A549 (cell line): ENCODE data around the gene TNFAIP8. TPM values are rescaled to one million over a fixed set of nuclear protein-coding genes. Genes with fewer than 3 reads are reported as not detected.
"Not testable (repeated sequence)": the region's sequence is repeated elsewhere in the genome, so short reads cannot be mapped to it uniquely, and the experiment has no call there.

Source experiments
- ATAC-seq, 2 experiments: fragments of 200-7000 bp in 1 of 2; fragments of >200 bp in 1 of 2; cut with Nextera tagmentation in 1 of 2; cut with Tn5 transposase in 1 of 2; 3 replicates each; pipeline versions ENCODE4 v1.8.0 to v1.9.1; 2018 to 2020; ENCODE audit warnings: mild to moderate bottlenecking in 1 of 2, moderate library complexity in 1 of 2
- CTCF ChIA-PET: fragments of 300-600 bp; sonication (Branson Sonifier 250); formaldehyde crosslinking; extraction: SDS; loops from one replicate; lab custom pipeline; 2021; ENCODE audit warnings: antibody characterized with exemption, inconsistent platforms; lab: Yijun Ruan, JAX
- POLR2A ChIA-PET: fragments of 350-600 bp; formaldehyde crosslinking; extraction: SDS; loops from one replicate; lab custom pipeline; 2021; ENCODE audit warnings: antibody characterized with exemption, inconsistent platforms; lab: Yijun Ruan, JAX
- DNase-seq, 2 experiments: peaks; one replicate each; pipeline versions ENCODE4 v3.0.0 to v3.0.0-alpha.2; 2011 to 2016; ENCODE audit warnings: low read depth in 1 of 2, low spot score in 1 of 2
- FAIRE-seq: peaks from 2 replicates; lab custom pipeline; 2011; peaks lifted over from hg19 to GRCh38; lab: Jason Lieb, UNC
- H3K27ac ChIP-seq, 2 experiments: fragments of >200 bp; sonication (Bioruptor Twin); formaldehyde crosslinking; 3 replicates each; pipeline ENCODE4 v1.5.1; 2016 to 2017
- H3K4me1 ChIP-seq: fragments of >200 bp; sonication (Bioruptor Twin); formaldehyde crosslinking; 3 replicates; pipeline ENCODE4 v1.6.1; 2016
- H3K4me2 ChIP-seq: fragments of >200 bp; sonication (Bioruptor Twin); formaldehyde crosslinking; 3 replicates; pipeline ENCODE4 v1.6.1; 2016
- H3K4me3 ChIP-seq: fragments of >200 bp; sonication (Bioruptor Twin); formaldehyde crosslinking; 3 replicates; pipeline ENCODE4 v1.5.1; 2016
- H3K9me3 ChIP-seq: fragments of >200 bp; sonication (Bioruptor Twin); formaldehyde crosslinking; 3 replicates; pipeline ENCODE4 v1.6.1; 2016
- CHD2 ChIP-seq: fragments of 150-350 bp; IDR thresholded peaks from 2 replicates; pipeline ENCODE4 v1.6.1; 2014; ENCODE audit warnings: low read length; ENCODE audit not compliant: partially characterized antibody
- CHD4 ChIP-seq: fragments of 200-600 bp; sonication (generic); IDR thresholded peaks from 2 replicates; pipeline ENCODE4 v1.6.1; 2016; ENCODE audit warnings: antibody characterized with exemption, mild to moderate bottlenecking, borderline replicate concordance
- HOXA7 ChIP-seq: fragments of 250-450 bp; sonication (Bioruptor Pico); IDR thresholded peaks from 2 replicates; pipeline ENCODE4 v1.5.0; 2020; ENCODE audit warnings: mild to moderate bottlenecking, moderate library complexity
- HOXB13 ChIP-seq: fragments of 250-450 bp; sonication (Bioruptor Pico); IDR thresholded peaks from 2 replicates; pipeline ENCODE4 v1.5.0; 2020; ENCODE audit warnings: low read depth, mild to moderate bottlenecking, moderate library complexity
- HOXB5 ChIP-seq: fragments of 250-450 bp; sonication (Bioruptor Pico); IDR thresholded peaks from 2 replicates; pipeline ENCODE4 v1.5.0; 2020; ENCODE audit warnings: mild to moderate bottlenecking, moderate library complexity
- PHF8 ChIP-seq: fragments of 200-600 bp; sonication (generic); IDR thresholded peaks from 2 replicates; pipeline ENCODE4 v1.6.1; 2016; ENCODE audit warnings: low read depth, mild to moderate bottlenecking, antibody characterized with exemption, moderate library complexity, borderline replicate concordance
- RAD21 ChIP-seq, 2 experiments: fragments of >200 bp in 1 of 2; sonication (Bioruptor Twin) in 1 of 2; formaldehyde crosslinking in 1 of 2; IDR thresholded peaks in 1 of 2; conservative IDR thresholded peaks in 1 of 2; 2 replicates in 1 of 2; 3 replicates in 1 of 2; pipeline ENCODE4 v1.6.1; 2012 to 2018; ENCODE audit warnings: inconsistent platforms in 1 of 2
- RNF2 ChIP-seq: fragments of 200-600 bp; sonication (generic); IDR thresholded peaks from 2 replicates; pipeline ENCODE4 v1.6.1; 2016; ENCODE audit warnings: low read depth, mild to moderate bottlenecking, antibody characterized with exemption, moderate library complexity, borderline replicate concordance
- SMC3 ChIP-seq: fragments of >200 bp; sonication (Bioruptor Twin); formaldehyde crosslinking; IDR thresholded peaks from 3 replicates; pipeline ENCODE4 v1.6.1; 2018; ENCODE audit warnings: inconsistent platforms
- SREBF2 ChIP-seq: fragments of 450-650 bp; IDR thresholded peaks from 2 replicates; pipeline ENCODE4 v1.6.1; 2014; ENCODE audit warnings: mild to moderate bottlenecking, moderate library complexity
- TP53 ChIP-seq: fragments of 250-450 bp; sonication (Bioruptor Pico); IDR thresholded peaks from 2 replicates; pipeline ENCODE4 v1.5.0; 2021; ENCODE audit warnings: mild to moderate bottlenecking, moderate library complexity
- ZFP36 ChIP-seq: fragments of 450-650 bp; IDR thresholded peaks from 2 replicates; pipeline ENCODE4 v1.6.1; 2014; ENCODE audit warnings: borderline replicate concordance; ENCODE audit not compliant: partially characterized antibody
- ZNF302 ChIP-seq: fragments of 250-450 bp; sonication (Bioruptor Pico); IDR thresholded peaks from 2 replicates; pipeline ENCODE4 v1.9.0; 2021; ENCODE audit warnings: inconsistent platforms, mild to moderate bottlenecking, moderate library complexity
- ZSCAN20 ChIP-seq: fragments of 250-450 bp; sonication (Bioruptor Pico); IDR thresholded peaks from 2 replicates; pipeline ENCODE4 v1.8.0; 2022; ENCODE audit warnings: mild to moderate bottlenecking, moderate library complexity
- WGBS: methylation state at CpG from one replicate; pipeline ENCODE4 v1.1.6; 2017; ENCODE audit errors: missing lambda C conversion rate; 5-methylcytosine and 5-hydroxymethylcytosine counted together
- polyA plus RNA-seq, 4 experiments: library from polyadenylated mRNA; depleted of rRNA in 3 of 4; stranded (reverse); fragments of >200 nt; fragmentation: RNase III in 1 of 4; extraction: RNeasy Plus Mini Kit Qiagen cat#74134 plus additional on column Dnase treatment in 1 of 4; gene quantifications; 2 replicates in 3 of 4; 3 replicates in 1 of 4; pipeline ENCODE4 v1.2.3, GENCODE V29; 2011 to 2017
- TF ChIP-seq, protein P1 (sequence below): IDR thresholded peaks from 2 replicates; pipeline ENCODE4 v1.6.1; 2012
- TF ChIP-seq, protein P2 (sequence below): fragments of 150-350 bp; IDR thresholded peaks from 2 replicates; pipeline ENCODE4 v1.6.1; 2014; ENCODE audit warnings: low read depth, mild to moderate bottlenecking, low read length
- TF ChIP-seq, protein P3 (sequence below): IDR thresholded peaks from 2 replicates; pipeline ENCODE4 v1.6.1; 2012; ENCODE audit warnings: low read depth, borderline replicate concordance
- TF ChIP-seq, protein P4 (sequence below): fragments of >200 bp; sonication (Bioruptor Twin); formaldehyde crosslinking; IDR thresholded peaks from 2 replicates; pipeline ENCODE4 v1.6.1; 2016
- TF ChIP-seq, protein P5 (sequence below): fragments of >200 bp; sonication (Bioruptor Twin); formaldehyde crosslinking; IDR thresholded peaks from 3 replicates; pipeline ENCODE4 v1.6.1; 2016

The TNFAIP8 gene
- polyA plus RNA-seq, 2 of the 4 experiments (the other 2 are of a cell fraction), result 34.9 to 35.7 TPM

DNA sequence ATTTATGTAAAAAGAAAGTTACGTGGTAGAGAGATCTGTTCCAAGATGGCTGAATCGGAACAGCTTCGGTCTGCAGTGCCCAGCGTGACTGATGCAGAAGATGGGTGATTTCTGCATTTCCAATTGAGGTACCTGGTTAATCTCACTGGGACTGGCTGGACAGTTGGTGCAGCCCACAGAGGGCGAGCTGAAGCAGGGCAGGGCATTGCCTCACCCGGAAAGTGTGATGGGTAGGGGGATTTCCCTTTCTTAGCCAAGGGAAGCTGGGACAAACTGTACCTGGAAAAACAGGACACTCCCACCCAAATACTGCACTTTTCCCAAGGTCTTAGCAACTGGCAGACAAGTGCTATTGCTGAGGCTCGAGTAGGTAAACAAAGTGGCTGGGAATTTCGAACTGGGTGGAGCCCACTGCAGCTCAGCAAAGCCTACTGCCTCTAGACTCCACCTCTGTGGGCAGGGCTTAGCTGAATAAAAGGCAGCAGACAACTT, 83.4 kb downstream of the TNFAIP8 start:
- peak overlapping the region; percentile 62 for H3K4me2 ChIP-seq
- ATAC-seq, result peak; percentile 73 to 85
- peak in 1 of 2 experiments; percentile 29 for DNase-seq
- TF ChIP-seq, protein P1, sequence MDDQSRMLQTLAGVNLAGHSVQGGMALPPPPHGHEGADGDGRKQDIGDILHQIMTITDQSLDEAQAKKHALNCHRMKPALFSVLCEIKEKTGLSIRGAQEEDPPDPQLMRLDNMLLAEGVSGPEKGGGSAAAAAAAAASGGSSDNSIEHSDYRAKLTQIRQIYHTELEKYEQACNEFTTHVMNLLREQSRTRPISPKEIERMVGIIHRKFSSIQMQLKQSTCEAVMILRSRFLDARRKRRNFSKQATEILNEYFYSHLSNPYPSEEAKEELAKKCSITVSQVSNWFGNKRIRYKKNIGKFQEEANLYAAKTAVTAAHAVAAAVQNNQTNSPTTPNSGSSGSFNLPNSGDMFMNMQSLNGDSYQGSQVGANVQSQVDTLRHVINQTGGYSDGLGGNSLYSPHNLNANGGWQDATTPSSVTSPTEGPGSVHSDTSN, result no peak
- TF ChIP-seq PHF8 (no peak), HOXB5 (CRISPR knock-in tag) (no peak), ZFP36 (no peak), CHD4 (no peak), ZSCAN20 (CRISPR knock-in tag) (no peak), CHD2 (no peak), HOXB13 (no peak), SREBF2 (no peak), RAD21 (conservative IDR thresholded peaks at IDR 0.05 in 1 of 2, IDR thresholded peaks at IDR 0.05 in 1 of 2) (no peak), ZNF302 (CRISPR knock-in tag) (no peak), SMC3 (no peak), TP53 (no peak), RNF2 (no peak), HOXA7 (no peak)
- TF ChIP-seq, protein P2, sequence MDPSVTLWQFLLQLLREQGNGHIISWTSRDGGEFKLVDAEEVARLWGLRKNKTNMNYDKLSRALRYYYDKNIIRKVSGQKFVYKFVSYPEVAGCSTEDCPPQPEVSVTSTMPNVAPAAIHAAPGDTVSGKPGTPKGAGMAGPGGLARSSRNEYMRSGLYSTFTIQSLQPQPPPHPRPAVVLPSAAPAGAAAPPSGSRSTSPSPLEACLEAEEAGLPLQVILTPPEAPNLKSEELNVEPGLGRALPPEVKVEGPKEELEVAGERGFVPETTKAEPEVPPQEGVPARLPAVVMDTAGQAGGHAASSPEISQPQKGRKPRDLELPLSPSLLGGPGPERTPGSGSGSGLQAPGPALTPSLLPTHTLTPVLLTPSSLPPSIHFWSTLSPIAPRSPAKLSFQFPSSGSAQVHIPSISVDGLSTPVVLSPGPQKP, result no peak
- TF ChIP-seq, protein P3, sequence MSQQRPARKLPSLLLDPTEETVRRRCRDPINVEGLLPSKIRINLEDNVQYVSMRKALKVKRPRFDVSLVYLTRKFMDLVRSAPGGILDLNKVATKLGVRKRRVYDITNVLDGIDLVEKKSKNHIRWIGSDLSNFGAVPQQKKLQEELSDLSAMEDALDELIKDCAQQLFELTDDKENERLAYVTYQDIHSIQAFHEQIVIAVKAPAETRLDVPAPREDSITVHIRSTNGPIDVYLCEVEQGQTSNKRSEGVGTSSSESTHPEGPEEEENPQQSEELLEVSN, result no peak
- TF ChIP-seq, protein P4, sequence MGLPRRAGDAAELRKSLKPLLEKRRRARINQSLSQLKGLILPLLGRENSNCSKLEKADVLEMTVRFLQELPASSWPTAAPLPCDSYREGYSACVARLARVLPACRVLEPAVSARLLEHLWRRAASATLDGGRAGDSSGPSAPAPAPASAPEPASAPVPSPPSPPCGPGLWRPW, result no peak
- TF ChIP-seq, protein P5, sequence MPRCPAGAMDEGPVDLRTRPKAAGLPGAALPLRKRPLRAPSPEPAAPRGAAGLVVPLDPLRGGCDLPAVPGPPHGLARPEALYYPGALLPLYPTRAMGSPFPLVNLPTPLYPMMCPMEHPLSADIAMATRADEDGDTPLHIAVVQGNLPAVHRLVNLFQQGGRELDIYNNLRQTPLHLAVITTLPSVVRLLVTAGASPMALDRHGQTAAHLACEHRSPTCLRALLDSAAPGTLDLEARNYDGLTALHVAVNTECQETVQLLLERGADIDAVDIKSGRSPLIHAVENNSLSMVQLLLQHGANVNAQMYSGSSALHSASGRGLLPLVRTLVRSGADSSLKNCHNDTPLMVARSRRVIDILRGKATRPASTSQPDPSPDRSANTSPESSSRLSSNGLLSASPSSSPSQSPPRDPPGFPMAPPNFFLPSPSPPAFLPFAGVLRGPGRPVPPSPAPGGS, result no peak
- ChIA-PET POLR2A (interaction anchor here (1.0 kb wide), 3 partner anchors 13 to 451 kb away, joined by 3 read pairs; partner anchors contain the start of genes DMXL1, DTWD2 and HSD17B4), CTCF (interaction anchor here (1.1 to 1.9 kb wide), 3 partner anchors 13 to 451 kb away, joined by 4 to 7 read pairs (median 4); partner anchors contain the start of genes DTWD2 and HSD17B4)
- 7% methylated on average over 8 of the region's 8 CpGs for WGBS
- FAIRE-seq, result no peak
- H3K4me1 ChIP-seq, result no peaks in the 10 kb centered on the region; the same call in 2 of the 3 replicates
- 0 out of 3 replicates have a peak, but pooled peaks cover 6% of the 10 kb centered on the region for H3K9me3 ChIP-seq
- H3K27ac ChIP-seq, result peak overlapping the region; percentile 39 to 65; a peak in 4 of 6 replicates
- H3K4me3 ChIP-seq, result peak overlapping the region; percentile 45

DNA sequence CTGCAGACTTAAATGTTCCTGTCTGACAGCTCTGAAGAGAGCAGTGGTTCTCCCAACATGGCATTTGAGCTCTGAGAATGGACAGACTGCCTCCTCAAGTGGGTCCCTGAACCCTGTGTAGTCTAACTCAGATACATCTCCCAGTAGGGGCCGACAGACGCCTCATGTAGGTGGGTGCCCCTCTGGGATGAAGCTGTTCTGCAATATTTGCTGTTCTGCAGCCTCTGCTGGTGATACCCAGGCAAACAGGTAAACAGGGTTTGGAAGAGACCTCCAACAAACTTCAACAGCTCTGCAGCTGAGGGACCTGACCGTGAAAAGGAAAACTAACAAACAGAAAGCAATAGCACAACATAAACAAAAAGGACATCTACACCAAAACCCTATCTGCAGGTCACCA, 83.8 kb downstream of the TNFAIP8 start:
- not testable (repeated sequence) for H3K4me3 ChIP-seq

DNA sequence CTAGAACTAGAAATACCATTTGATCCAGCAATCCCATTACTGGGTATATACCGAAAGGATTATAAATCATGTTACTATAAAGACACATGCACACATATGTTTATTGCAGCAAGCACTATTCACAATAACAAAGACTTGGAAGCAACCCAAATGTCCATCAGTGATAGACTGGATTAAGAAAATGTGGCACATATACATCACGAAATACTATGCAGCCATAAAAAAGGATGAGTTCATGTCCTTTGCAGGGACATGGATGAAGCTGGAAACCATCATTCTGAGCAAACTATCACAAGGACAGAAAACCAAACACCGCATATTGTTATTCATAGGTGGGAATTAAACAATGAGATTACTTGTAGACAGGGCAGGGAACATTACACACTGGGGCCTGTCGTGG, 88.8 kb downstream of the TNFAIP8 start:
- 50% methylated on average over 4 of the region's 4 CpGs for WGBS
- H3K4me2 ChIP-seq, H3K4me3 ChIP-seq, H3K9me3 ChIP-seq, FAIRE-seq, POLR2A ChIA-PET, ATAC-seq, H3K4me1 ChIP-seq, H3K27ac ChIP-seq, DNase-seq, CTCF ChIA-PET: not testable (repeated sequence)

More for the DNA sequence above, 83.8 kb downstream of the TNFAIP8 start:
- 74% methylated on average over 3 of the region's 3 CpGs for WGBS
- H3K9me3 ChIP-seq, H3K27ac ChIP-seq, H3K4me1 ChIP-seq, DNase-seq, FAIRE-seq: not testable (repeated sequence)
- CTCF ChIA-PET, result interaction anchor here (1.5 to 1.9 kb wide), 3 partner anchors 12 to 451 kb away, joined by 4 to 7 read pairs (median 5); partner anchors contain the start of genes DTWD2 and HSD17B4
- peak; percentile 13 to 62; a peak in 2 of 6 replicates for ATAC-seq
- POLR2A ChIA-PET, result interaction anchor here (1.0 kb wide), 1 partner anchor 451 kb away, joined by 3 read pairs; the partner anchor contains the start of gene DTWD2
- peak overlapping the region; percentile 62 for H3K4me2 ChIP-seq
